BLaER1 (cell line): ENCODE results near the gene NHLRC4.
A peak's percentile ranks its signal among the peaks of the same experiment; 100 is the strongest.

ENCODE experiments used
- H3K27ac ChIP-seq: shearing (Covaris generic); formaldehyde crosslinking; 2 replicates; pipeline ENCODE4 v1.8.1; 2022
- H3K27me3 ChIP-seq: shearing (Covaris generic); formaldehyde crosslinking; 2 replicates; pipeline ENCODE4 v1.8.1; 2022
- H3K36me3 ChIP-seq: shearing (Covaris generic); formaldehyde crosslinking; 2 replicates; pipeline ENCODE4 v1.8.1; 2022
- H3K4me1 ChIP-seq: shearing (Covaris generic); formaldehyde crosslinking; 2 replicates; pipeline ENCODE4 v1.8.1; 2022
- H3K4me2 ChIP-seq: shearing (Covaris generic); formaldehyde crosslinking; 2 replicates; pipeline ENCODE4 v1.8.1; 2022
- H3K4me3 ChIP-seq: shearing (Covaris generic); formaldehyde crosslinking; 2 replicates; pipeline ENCODE4 v1.8.1; 2022
- H3K9ac ChIP-seq: shearing (Covaris generic); formaldehyde crosslinking; 2 replicates; pipeline ENCODE4 v1.8.1; 2022
- H3K9me3 ChIP-seq: shearing (Covaris generic); formaldehyde crosslinking; 2 replicates; pipeline ENCODE4 v1.8.1; 2022
- H4K20me1 ChIP-seq: shearing (Covaris generic); formaldehyde crosslinking; 2 replicates; pipeline ENCODE4 v1.8.1; 2022
- Cebpa-rat ChIP-seq: shearing (Covaris generic); IDR thresholded peaks from 2 replicates; pipeline ENCODE4 v1.8.1; 2022

NHLRC4 gene, protein sequence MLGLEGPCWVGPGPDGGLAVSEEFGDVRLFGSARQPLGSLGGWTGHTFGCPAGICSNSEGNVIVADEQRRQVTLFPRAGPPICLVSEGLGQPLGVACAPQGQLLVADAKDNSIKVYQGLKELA

DNA sequence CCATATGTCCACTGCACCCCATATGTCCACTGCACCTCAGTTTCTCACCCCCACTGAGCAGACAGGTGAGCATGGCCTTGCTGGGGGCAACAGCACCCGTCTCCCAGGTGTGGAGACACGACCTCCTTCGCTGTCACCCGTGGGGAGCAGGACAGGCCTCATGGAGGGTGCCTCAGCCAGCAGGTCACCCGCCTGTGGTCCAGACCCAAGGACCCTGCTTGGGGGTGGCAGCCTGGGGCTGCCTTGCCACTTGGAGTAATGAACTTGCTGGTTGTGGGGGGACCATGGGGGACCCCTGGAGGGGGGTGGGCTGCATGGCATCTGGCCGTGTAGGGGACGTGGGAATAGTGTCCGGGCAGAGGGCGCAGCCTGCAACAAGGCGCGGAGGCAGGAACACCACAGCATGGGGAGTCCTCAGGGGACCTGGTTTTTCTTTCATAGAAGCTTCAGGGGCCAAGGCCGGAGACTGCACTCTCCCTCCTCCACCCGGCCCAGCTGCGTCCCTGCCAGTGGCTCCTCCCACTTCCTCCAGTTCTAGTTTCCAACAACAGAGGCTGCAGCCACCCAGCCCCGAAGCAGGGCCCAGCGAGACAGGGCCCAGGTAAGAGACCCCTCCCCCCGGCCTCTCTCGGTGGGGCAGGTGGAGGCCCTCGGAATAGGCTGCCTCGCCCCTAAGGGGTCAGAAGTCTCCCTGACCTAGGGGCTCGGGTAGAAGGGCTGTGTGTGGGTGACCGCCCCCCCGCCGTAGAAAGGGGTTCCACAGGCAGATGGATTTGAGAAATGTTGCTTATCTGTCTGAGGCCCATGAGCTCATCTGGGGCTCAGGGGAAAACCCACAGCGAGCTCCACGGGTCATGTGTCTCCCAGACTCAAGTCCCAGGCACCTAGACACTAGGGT, at the start of gene NHLRC4:
NHLRC4 (plus strand) TSS at position 531 of the 898 bp plus-strand sequence. CDS start 1,043 bp downstream, outside the sequence.
- Histone ChIP-seq H3K36me3 (peaks cover under 1% of the 10 kb centered on the region; the same call in 1 of the 2 replicates), H3K4me3 (peak within 1 kb of the TSS; percentile 64), H3K9me3 (no peaks in the 10 kb centered on the region), H4K20me1 (peaks cover 14% of the 10 kb centered on the region; the same call in 1 of the 2 replicates), H3K27me3 (peaks cover 18% of the 10 kb centered on the region), H3K4me2 (peak within 1 kb of the TSS; percentile 99), H3K27ac (peak within 1 kb of the TSS; percentile 91), H3K9ac (peak within 1 kb of the TSS; percentile 87), H3K4me1 (peaks cover 72% of the 10 kb centered on the region)
- TF ChIP-seq Cebpa-rat, result no peak

DNA sequence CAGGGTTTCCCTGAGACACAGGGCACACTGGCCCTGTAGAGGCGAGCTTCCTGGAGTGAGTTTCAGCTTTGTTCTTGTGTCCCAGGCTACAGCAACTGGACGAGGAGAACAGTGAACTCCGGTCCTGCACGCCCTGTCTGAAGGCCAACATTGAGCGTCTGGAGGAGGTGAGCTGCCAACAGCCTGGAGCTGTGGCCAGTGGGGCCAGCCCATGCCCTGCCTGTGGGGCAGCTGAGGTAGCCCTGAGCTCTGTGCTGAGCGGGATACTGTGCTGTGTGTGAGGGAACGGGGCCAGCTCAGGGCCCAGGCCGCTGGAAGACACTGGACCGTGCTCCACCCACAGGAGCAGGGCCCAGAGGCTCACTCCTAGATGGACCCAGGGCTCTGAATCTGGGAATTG, 47.9 kb upstream of the NHLRC4 start:
- Histone ChIP-seq H3K27me3 (no peaks in the 10 kb centered on the region), H3K36me3 (peaks cover 79% of the 10 kb centered on the region), H3K4me2 (peak overlapping the region; percentile 76), H3K4me1 (peaks cover 84% of the 10 kb centered on the region), H3K4me3 (no peak overlapping the region), H3K27ac (peak overlapping the region; percentile 50; the same call in 1 of the 2 replicates), H3K9ac (no peak overlapping the region), H3K9me3 (no peaks in the 10 kb centered on the region), H4K20me1 (peaks cover 76% of the 10 kb centered on the region)
- no peak for TF ChIP-seq Cebpa-rat

DNA sequence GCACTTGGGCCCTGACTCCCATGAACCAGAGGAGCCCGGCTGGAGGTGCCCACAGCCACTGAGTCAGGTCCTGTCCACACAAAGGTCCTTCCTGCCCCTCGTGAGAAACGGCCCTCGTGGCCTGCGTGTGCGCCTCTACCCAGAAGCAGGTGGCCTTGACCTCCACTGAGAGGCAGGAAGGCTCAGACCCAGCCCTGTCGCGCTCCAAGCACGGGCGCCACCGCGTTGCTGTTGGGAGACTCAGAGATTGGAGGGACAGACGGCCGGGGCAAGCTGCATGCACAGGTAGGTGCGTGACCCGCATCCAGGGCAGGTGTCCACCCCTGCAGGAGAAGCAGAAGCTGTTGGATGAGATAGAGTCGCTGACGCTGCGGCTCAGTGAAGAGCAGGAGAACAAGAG, 47.4 kb upstream of the NHLRC4 start:
- Histone ChIP-seq H3K4me1 (peaks cover 84% of the 10 kb centered on the region), H3K4me2 (peak overlapping the region; percentile 76), H4K20me1 (peaks cover 74% of the 10 kb centered on the region), H3K27ac (peak overlapping the region; percentile 50), H3K9ac (no peak overlapping the region; the same call in 1 of the 2 replicates), H3K27me3 (no peaks in the 10 kb centered on the region), H3K4me3 (no peak overlapping the region), H3K36me3 (peaks cover 79% of the 10 kb centered on the region), H3K9me3 (no peaks in the 10 kb centered on the region)
- no peak for TF ChIP-seq Cebpa-rat

DNA sequence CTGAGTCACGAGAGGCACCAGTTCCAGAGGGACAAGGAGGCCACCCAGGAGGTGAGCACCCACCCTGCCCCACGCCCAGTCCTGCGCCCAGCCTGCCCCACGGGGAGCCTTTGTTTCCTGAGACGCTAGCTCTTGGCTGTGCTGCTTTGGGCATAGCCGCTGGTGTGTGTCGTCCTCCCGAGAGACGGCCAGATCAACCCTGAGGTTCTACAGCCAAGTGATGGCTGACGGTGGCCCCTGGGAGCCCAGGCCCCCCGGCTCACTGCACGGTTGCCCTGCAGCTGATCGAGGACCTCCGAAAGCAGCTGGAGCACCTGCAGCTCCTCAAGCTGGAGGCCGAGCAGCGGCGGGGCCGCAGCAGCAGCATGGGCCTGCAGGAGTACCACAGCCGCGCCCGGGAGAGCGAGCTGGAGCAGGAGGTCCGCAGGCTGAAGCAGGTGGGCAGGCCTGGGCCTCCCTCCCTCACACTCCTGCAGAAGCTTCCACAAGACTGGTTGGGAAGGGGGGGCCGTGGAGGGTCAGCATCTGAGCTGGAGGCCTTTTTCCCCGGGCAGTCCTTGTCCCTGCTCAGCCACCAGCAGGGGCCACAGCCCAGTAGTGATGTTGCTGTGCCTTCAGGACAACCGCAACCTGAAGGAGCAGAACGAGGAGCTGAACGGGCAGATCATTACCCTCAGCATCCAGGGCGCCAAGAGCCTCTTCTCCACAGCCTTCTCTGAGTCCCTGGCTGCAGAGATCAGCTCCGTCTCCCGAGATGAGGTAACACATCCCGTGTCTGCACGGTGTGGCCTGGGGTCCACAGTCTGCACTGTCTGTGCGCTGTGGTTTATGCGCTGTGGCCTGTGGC, 46.7 kb upstream of the NHLRC4 start:
- peaks cover 84% of the 10 kb centered on the region for H3K4me1 ChIP-seq
- H3K36me3 ChIP-seq, result peaks cover 79% of the 10 kb centered on the region
- peak overlapping the region; percentile 50 for H3K27ac ChIP-seq
- H3K27me3 ChIP-seq, result no peaks in the 10 kb centered on the region
- H3K9ac ChIP-seq, result no peak overlapping the region; the same call in 1 of the 2 replicates
- peaks cover 74% of the 10 kb centered on the region for H4K20me1 ChIP-seq
- no peaks in the 10 kb centered on the region for H3K9me3 ChIP-seq
- TF ChIP-seq Cebpa-rat, result no peak
- peak overlapping the region; percentile 76 for H3K4me2 ChIP-seq
- H3K4me3 ChIP-seq, result no peak overlapping the region

DNA sequence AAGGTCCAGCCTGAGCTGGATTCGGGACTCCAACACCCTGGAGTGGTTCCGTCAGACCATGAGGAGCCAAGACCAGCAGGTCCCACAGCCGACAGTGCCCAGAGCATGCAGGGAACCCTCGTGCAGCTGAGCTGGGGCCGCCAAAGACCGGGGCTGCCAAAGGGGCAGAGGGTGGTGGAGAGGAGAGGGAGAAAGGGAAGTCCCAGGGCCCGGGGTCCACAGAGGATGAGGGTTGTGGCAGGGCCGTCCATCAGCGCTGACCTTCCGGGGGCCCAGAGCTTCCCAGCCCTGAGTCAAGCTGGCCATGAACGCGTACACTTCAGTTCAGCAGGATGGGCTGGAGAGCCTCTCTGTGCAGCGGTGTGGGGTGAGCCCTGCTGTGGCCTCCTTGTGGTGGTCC, 46.0 kb upstream of the NHLRC4 start:
- Histone ChIP-seq H3K27ac (peak overlapping the region; percentile 50; the same call in 1 of the 2 replicates), H3K27me3 (no peaks in the 10 kb centered on the region), H4K20me1 (peaks cover 74% of the 10 kb centered on the region), H3K9me3 (no peaks in the 10 kb centered on the region), H3K36me3 (peaks cover 73% of the 10 kb centered on the region), H3K4me3 (no peak overlapping the region), H3K9ac (no peak overlapping the region; the same call in 1 of the 2 replicates), H3K4me1 (peaks cover 89% of the 10 kb centered on the region), H3K4me2 (peak overlapping the region; percentile 76)
- no peak for TF ChIP-seq Cebpa-rat

DNA sequence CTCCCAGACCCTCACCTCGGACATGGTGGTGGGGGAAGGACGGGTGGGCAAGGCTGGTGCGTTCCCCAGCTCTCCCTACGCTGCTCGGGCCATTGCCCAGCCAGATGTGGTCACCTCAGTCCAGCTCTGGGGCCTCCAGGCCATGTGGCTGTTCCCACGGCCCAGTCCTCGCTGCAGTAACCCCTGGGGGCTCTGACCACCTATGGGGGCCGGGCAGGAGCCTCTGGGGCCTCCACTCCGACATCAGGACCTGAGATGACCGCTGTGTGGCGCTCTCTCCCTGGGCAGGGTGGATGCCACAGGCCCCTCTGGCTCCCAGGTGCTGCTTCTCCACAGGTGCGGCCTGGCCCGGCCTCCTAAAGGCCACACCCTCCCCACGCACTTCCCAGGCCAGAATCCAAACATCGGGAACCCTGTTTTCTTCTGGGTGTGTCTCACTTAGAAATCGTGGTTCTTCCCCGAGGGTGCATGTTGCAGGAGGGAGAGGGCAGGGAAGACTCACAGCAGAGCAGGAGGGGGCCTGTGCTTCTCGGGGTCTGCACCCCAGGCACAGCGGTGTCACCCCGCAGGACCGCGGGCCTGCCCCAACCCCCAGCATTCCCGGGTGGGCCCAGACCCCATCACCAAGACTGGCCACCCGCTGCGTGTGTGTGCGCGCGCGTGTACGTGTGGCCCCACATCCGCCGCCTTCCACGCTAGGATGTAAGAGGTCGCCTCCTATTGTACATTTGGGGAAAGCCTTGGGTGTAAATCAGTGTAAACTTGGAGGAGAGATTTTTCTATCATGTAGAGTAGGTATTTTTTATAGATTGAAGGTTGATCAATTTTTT, 45.2 kb upstream of the NHLRC4 start:
- peaks cover 97% of the 10 kb centered on the region for H3K4me1 ChIP-seq
- H3K9me3 ChIP-seq, result no peaks in the 10 kb centered on the region

DNA sequence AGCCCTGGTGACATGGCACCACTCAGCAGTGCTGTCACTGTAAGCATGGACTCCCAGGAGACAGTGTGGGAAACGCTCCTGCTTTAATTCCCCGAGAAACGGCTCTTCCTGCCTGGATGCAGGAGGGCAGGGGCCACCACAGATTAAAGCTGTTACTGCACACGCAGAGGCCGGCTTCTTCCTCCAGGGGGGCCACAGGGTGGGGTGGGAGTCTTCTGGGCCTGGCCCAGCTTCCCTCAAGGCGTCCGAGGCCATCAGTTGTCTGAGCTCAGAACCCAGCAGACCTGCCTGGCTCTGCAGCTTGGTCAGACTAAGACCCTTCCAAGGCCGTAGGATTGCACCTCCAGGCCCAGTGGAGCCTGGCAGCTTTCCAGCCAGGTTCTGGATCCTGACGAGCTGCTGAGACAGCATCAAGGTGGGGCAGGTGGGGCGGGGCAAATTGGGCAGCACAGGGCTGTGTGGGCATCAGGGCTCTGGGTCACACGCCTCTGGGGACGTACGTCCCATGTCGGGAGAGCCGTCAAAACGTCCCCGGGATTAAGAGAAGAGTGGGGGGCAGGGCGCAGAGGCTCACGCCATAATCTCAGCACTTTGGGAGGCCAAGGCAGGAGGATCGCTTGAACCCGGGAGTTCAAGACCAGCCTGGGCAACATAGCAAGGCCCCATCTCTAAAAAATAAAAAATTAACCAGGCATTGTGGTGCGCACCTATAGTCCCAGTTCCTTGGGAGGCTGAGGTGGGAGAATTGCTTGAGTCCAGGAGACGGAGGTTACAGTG, 44.3 kb upstream of the NHLRC4 start:
- Histone ChIP-seq H3K9me3 (no peaks in the 10 kb centered on the region), H3K9ac (no peak overlapping the region), H3K4me2 (no peak overlapping the region), H3K27ac (0 out of 2 replicates have a peak overlapping the region, but pooled peaks have one; percentile 9), H3K27me3 (no peaks in the 10 kb centered on the region), H3K4me3 (no peak overlapping the region), H3K4me1 (peaks cover 88% of the 10 kb centered on the region), H4K20me1 (peaks cover 75% of the 10 kb centered on the region), H3K36me3 (peaks cover 56% of the 10 kb centered on the region)
- TF ChIP-seq Cebpa-rat, result no peak

More for the DNA sequence above, 45.2 kb upstream of the NHLRC4 start:
- TF ChIP-seq Cebpa-rat, result no peak
- Histone ChIP-seq H4K20me1 (peaks cover 78% of the 10 kb centered on the region), H3K27me3 (no peaks in the 10 kb centered on the region), H3K36me3 (peaks cover 66% of the 10 kb centered on the region), H3K4me3 (no peak overlapping the region), H3K9ac (no peak overlapping the region), H3K4me2 (no peak overlapping the region; the same call in 1 of the 2 replicates), H3K27ac (peak overlapping the region; percentile 31; the same call in 1 of the 2 replicates)

DNA sequence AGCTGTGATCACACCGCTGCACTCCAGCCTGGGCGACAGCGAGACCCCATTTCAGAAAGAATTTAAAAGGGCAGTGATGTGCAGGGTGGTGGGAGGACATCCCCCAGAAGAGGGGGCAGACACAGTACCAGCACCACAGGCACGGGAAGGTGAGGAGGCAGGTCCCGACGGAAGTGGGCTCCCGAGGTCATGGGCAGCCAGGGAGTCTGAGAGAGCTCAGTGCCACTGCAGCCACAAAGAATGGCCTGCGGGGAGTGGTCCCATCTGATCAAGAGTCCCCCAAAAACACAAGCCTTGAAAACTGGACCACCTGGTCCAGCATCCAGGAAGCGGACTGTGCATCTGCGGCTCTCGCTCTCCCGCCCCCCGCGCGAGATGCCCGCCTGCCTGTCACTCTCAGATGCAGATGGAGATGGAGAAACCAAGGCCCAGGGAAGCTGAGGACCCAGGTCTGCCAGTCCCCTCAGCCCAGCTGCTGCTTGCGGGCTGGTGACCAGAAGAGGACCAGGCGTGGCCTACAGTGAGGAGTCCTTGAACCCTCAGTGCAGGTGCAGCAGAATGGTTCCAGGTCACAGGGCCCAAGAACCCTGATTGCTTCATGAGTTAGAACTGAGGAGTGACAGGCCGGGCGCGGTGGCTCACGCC, 43.6 kb upstream of the NHLRC4 start:
- Histone ChIP-seq H3K4me2 (peak overlapping the region; percentile 97), H3K9ac (no peak overlapping the region), H3K27me3 (no peaks in the 10 kb centered on the region), H4K20me1 (peaks cover 73% of the 10 kb centered on the region), H3K9me3 (no peaks in the 10 kb centered on the region), H3K36me3 (peaks cover 56% of the 10 kb centered on the region), H3K4me1 (peaks cover 81% of the 10 kb centered on the region), H3K27ac (no peak overlapping the region), H3K4me3 (no peak overlapping the region)
- no peak for TF ChIP-seq Cebpa-rat
